DMS53 (cell line): Measurements from ENCODE around the gene CHST8.

ENCODE experiments used
- DNase-seq: peaks from one replicate; lab custom pipeline; 2025; lab: John Stamatoyannopoulos, UW

The CHST8 gene

GRCh38 chr19:33673258-33673875 is 51.6 kb downstream of the CHST8 start:
- DNase-seq: no peak

- no peak for DNase-seq
Measured at GRCh38 chr19:33673996-33674625, 52.4 kb downstream of the CHST8 start.

GRCh38 chr19:33674626-33675367 is 53.0 kb downstream of the CHST8 start:
- no peak for DNase-seq

- DNase-seq: no peak
Measured at GRCh38 chr19:33675501-33676124, 53.9 kb downstream of the CHST8 start.

GRCh38 chr19:33676999-33677665 is 55.4 kb downstream of the CHST8 start:
- no peak for DNase-seq

- DNase-seq: no peak
Measured at GRCh38 chr19:33677745-33678426, 56.1 kb downstream of the CHST8 start.

- no peak for DNase-seq
Measured at GRCh38 chr19:33678796-33679585, 57.2 kb downstream of the CHST8 start.

- no peak for DNase-seq
Measured at GRCh38 chr19:33679696-33680095, 57.9 kb downstream of the CHST8 start.

- no peak for DNase-seq
Measured at GRCh38 chr19:33681081-33681680, 59.4 kb downstream of the CHST8 start.

GRCh38 chr19:33683881-33684537 is 62.3 kb downstream of the CHST8 start:
- DNase-seq: peak; percentile 18

- no peak for DNase-seq
Measured at GRCh38 chr19:33684538-33685232, 62.9 kb downstream of the CHST8 start.

- DNase-seq: no peak
Measured at GRCh38 chr19:33685541-33685940, 63.8 kb downstream of the CHST8 start.

- no peak for DNase-seq
Measured at GRCh38 chr19:33686262-33686661, 64.5 kb downstream of the CHST8 start.

- no peak for DNase-seq
Measured at GRCh38 chr19:33686687-33687480, 65.1 kb downstream of the CHST8 start.

GRCh38 chr19:33687481-33688170 is 65.9 kb downstream of the CHST8 start:
- DNase-seq: no peak

GRCh38 chr19:33688171-33688992 is 66.6 kb downstream of the CHST8 start:
- no peak for DNase-seq
